HEK293 (cell line): ENCODE measurements around the gene SMLR1.

ENCODE experiments used
- CTCF ChIA-PET: fragments of 350-600 bp; formaldehyde crosslinking; extraction: SDS; loops from one replicate; lab custom pipeline; 2021; ENCODE audit warnings: antibody characterized with exemption; lab: Yijun Ruan, JAX
- POLR2A ChIA-PET: fragments of 300-600 bp; formaldehyde crosslinking; extraction: SDS; loops from one replicate; lab custom pipeline; 2020; ENCODE audit warnings: antibody characterized with exemption, inconsistent platforms; lab: Yijun Ruan, JAX
- H3K27ac ChIP-seq: fragments of 200-500 bp; sonication (Bioruptor generic); 2 replicates; pipeline ENCODE4 v1.5.1; 2014; ENCODE audit warnings: low read depth, low read length, control low read depth, inconsistent platforms; ENCODE audit errors: extremely low read depth
- H3K36me3 ChIP-seq, 2 experiments: fragments of 200-500 bp in 1 of 2; sonication (Bioruptor generic) in 1 of 2; 1 replicate in 1 of 2; 2 replicates in 1 of 2; pipeline ENCODE4 v1.5.1; 2014 to 2017; ENCODE audit warnings: inconsistent platforms in 2 of 2, low read length in 2 of 2; ENCODE audit not compliant: control insufficient read depth in 2 of 2, insufficient read depth in 1 of 2
- H3K4me1 ChIP-seq: fragments of 200-500 bp; sonication (Bioruptor generic); 2 replicates; pipeline ENCODE4 v1.5.1; 2014; ENCODE audit warnings: mild to moderate bottlenecking, low read length, inconsistent platforms; ENCODE audit not compliant: control insufficient read depth, insufficient read depth
- H3K4me3 ChIP-seq: 2 replicates; pipeline ENCODE4 v1.5.1; 2011; ENCODE audit warnings: low read depth, mild to moderate bottlenecking, control low read depth, low read length, moderate library complexity
- H3K9me3 ChIP-seq: fragments of 200-500 bp; sonication (Bioruptor generic); 2 replicates; pipeline ENCODE4 v1.5.1; 2014; ENCODE audit warnings: low read depth, low read length, inconsistent platforms; ENCODE audit not compliant: control insufficient read depth, insufficient read depth
- CTCF ChIP-seq: fragments of 450-650 bp; formaldehyde crosslinking; IDR thresholded peaks from 2 replicates; pipeline ENCODE4 v1.5.1; 2016; ENCODE audit warnings: missing biosample characterization, missing genetic modification characterization
- TRIM28 ChIP-seq: IDR thresholded peaks from 2 replicates; pipeline ENCODE4 v1.6.1; 2011; ENCODE audit warnings: low read length, control low read depth, borderline replicate concordance
- ZBTB10 ChIP-seq: fragments of 450-650 bp; formaldehyde crosslinking; IDR thresholded peaks from 2 replicates; pipeline ENCODE4 v1.5.1; 2016; ENCODE audit warnings: missing biosample characterization, missing genetic modification characterization
- ZBTB26 ChIP-seq: fragments of 450-650 bp; formaldehyde crosslinking; optimal IDR thresholded peaks from 2 replicates; pipeline ENCODE3; 2016; ENCODE audit warnings: missing biosample characterization, mild to moderate bottlenecking, missing genetic modification characterization
- ZBTB48 ChIP-seq: fragments of 450-650 bp; formaldehyde crosslinking; IDR thresholded peaks from 2 replicates; pipeline ENCODE4 v1.5.1; 2016; ENCODE audit warnings: missing biosample characterization, missing genetic modification characterization
- ZBTB49 ChIP-seq: fragments of 450-650 bp; formaldehyde crosslinking; IDR thresholded peaks from 2 replicates; pipeline ENCODE4 v1.5.1; 2016; ENCODE audit warnings: missing biosample characterization, missing genetic modification characterization, low read depth
- ZNF2 ChIP-seq: fragments of 450-650 bp; formaldehyde crosslinking; IDR thresholded peaks from 2 replicates; pipeline ENCODE4 v1.5.1; 2016; ENCODE audit warnings: missing biosample characterization, missing genetic modification characterization
- ZNF292 ChIP-seq: fragments of 450-650 bp; formaldehyde crosslinking; IDR thresholded peaks from 2 replicates; pipeline ENCODE4 v1.5.1; 2016; ENCODE audit warnings: low read depth, missing biosample characterization, missing genetic modification characterization, borderline replicate concordance
- ZNF48 ChIP-seq: fragments of 450-650 bp; formaldehyde crosslinking; IDR thresholded peaks from 2 replicates; pipeline ENCODE4 v1.5.1; 2016; ENCODE audit warnings: missing biosample characterization, missing genetic modification characterization
- ZNF513 ChIP-seq: fragments of 450-650 bp; IDR thresholded peaks from 2 replicates; pipeline ENCODE4 v1.5.1; 2018; ENCODE audit warnings: missing biosample characterization, missing genetic modification characterization
- ZNF658 ChIP-seq: fragments of 450-650 bp; formaldehyde crosslinking; IDR thresholded peaks from 2 replicates; pipeline ENCODE4; 2016; ENCODE audit warnings: missing biosample characterization, missing genetic modification characterization
- ZNF660 ChIP-seq: fragments of 450-650 bp; IDR thresholded peaks from 2 replicates; pipeline ENCODE4 v1.5.1; 2018; ENCODE audit warnings: missing biosample characterization, mild to moderate bottlenecking, missing genetic modification characterization
- ZSCAN30 ChIP-seq: fragments of 450-650 bp; IDR thresholded peaks from 2 replicates; pipeline ENCODE4 v1.5.1; 2018; ENCODE audit warnings: missing biosample characterization, mild to moderate bottlenecking, missing genetic modification characterization, moderate library complexity

Gene SMLR1

GRCh38 chr6:130843575-130844320 is 16.5 kb downstream of the SMLR1 start (continued):
- TF ChIP-seq ZBTB49 (tag by site-specific recombination) = no peak
- 0 out of 2 replicates have a peak, but pooled peaks have one; percentile 15 for TF ChIP-seq TRIM28
- TF ChIP-seq CTCF = peak; percentile 47
- TF ChIP-seq, all 188 proteins: peak for 4

- no peak for TF ChIP-seq ZNF2 (tag by site-specific recombination)
- TF ChIP-seq ZNF292 (tag by site-specific recombination) = no peak
- no peak for TF ChIP-seq ZNF660 (tag by site-specific recombination)
- TF ChIP-seq ZNF658 (tag by site-specific recombination) = no peak
- TF ChIP-seq ZSCAN30 (tag by site-specific recombination) = no peak
- no peak for TF ChIP-seq ZBTB26 (tag by site-specific recombination)
- no peak for TF ChIP-seq ZBTB48
- TF ChIP-seq ZNF513 (tag by site-specific recombination) = no peak
- no peak for TF ChIP-seq ZNF48
- TF ChIP-seq ZBTB10 (tag by site-specific recombination) = no peak
- ChIA-PET POLR2A (no interaction called here), CTCF (interaction anchor here (0.6 to 1.6 kb wide), 5 partner anchors 149 to 673 kb away, joined by 3 read pairs; no protein-coding TSS in a partner anchor)
- H3K9me3 ChIP-seq = no peaks in the 10 kb centered on the region
- no peak overlapping the region for H3K27ac ChIP-seq
- no peak overlapping the region for H3K4me3 ChIP-seq
- no peaks in the 10 kb centered on the region for H3K4me1 ChIP-seq
- peaks cover 0 to under 1% of the 10 kb centered on the region in 2 experiments; a peak in 1 of 3 replicates for H3K36me3 ChIP-seq
Measured at GRCh38 chr6:130846501-130846900, 19.3 kb downstream of the SMLR1 start.
